ENCODE measurements around the gene CPA1.
A peak's percentile ranks its signal among the peaks of the same experiment; 100 is the strongest.

Gene CPA1

GRCh38 chr7:130433301-130433700, 53.0 kb downstream of the CPA1 start:
- CTCF ChIA-PET: interaction anchor here (0.8 kb wide), 1 partner anchor 190 kb away, joined by 3 read pairs; no protein-coding TSS in a partner anchor
- H3K9me3 ChIP-seq (ENCODE audit: control insufficient read depth, insufficient read depth, low read depth, low read length): no peaks in the 10 kb centered on the region
- no peak overlapping the region for H3K4me3 ChIP-seq (ENCODE audit: low read depth, low read length)
- no peaks in the 10 kb centered on the region for H3K36me3 ChIP-seq (ENCODE audit: control insufficient read depth in 2 of 2, insufficient read depth in 1 of 2, low read length in 2 of 2)
- peaks cover 5% of the 10 kb centered on the region; the same call in 1 of the 2 replicates for H3K4me1 ChIP-seq (ENCODE audit: control insufficient read depth, insufficient read depth, low read length)
- POLR2A ChIA-PET: no interaction called here
- H3K27ac ChIP-seq (ENCODE audit: extremely low read depth, low read depth, low read length): no peak overlapping the region
- no peak for TF ChIP-seq ZNF701 (tag by site-specific recombination; IDR thresholded peaks at IDR 0.05)
- TF ChIP-seq WT1 (tag by site-specific recombination; IDR thresholded peaks at IDR 0.05): no peak
- no peak for TF ChIP-seq ZNF302 (tag by site-specific recombination; IDR thresholded peaks at IDR 0.05; ENCODE audit: low read depth)
- no peak for TF ChIP-seq ZNF174 (tag by site-specific recombination; IDR thresholded peaks at IDR 0.05)
- TF ChIP-seq ZNF416 (tag by site-specific recombination; IDR thresholded peaks at IDR 0.05): no peak
- TF ChIP-seq ZNF175 (tag by site-specific recombination; IDR thresholded peaks at IDR 0.05): no peak
- no peak for TF ChIP-seq ZNF658 (tag by site-specific recombination; IDR thresholded peaks at IDR 0.05)
- no peak for TF ChIP-seq SP7 (tag by site-specific recombination; IDR thresholded peaks at IDR 0.05)
- no peak for TF ChIP-seq ZNF558 (tag by site-specific recombination; IDR thresholded peaks at IDR 0.05)
- no peak for TF ChIP-seq PRDM1 (tag by site-specific recombination; IDR thresholded peaks at IDR 0.05)
- TF ChIP-seq, protein P1, sequence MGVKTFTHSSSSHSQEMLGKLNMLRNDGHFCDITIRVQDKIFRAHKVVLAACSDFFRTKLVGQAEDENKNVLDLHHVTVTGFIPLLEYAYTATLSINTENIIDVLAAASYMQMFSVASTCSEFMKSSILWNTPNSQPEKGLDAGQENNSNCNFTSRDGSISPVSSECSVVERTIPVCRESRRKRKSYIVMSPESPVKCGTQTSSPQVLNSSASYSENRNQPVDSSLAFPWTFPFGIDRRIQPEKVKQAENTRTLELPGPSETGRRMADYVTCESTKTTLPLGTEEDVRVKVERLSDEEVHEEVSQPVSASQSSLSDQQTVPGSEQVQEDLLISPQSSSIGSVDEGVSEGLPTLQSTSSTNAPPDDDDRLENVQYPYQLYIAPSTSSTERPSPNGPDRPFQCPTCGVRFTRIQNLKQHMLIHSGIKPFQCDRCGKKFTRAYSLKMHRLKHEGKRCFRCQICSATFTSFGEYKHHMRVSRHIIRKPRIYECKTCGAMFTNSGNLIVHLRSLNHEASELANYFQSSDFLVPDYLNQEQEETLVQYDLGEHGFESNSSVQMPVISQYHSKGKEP (tag by site-specific recombination; IDR thresholded peaks at IDR 0.05): no peak
- no peak for TF ChIP-seq ZNF184 (tag by site-specific recombination; IDR thresholded peaks at IDR 0.05)

- Histone ChIP-seq H3K27ac (ENCODE audit: extremely low read depth, low read depth, low read length) (no peak overlapping the region), H3K9me3 (ENCODE audit: control insufficient read depth, insufficient read depth, low read depth, low read length) (no peaks in the 10 kb centered on the region), H3K4me3 (ENCODE audit: low read depth, low read length) (no peak overlapping the region), H3K36me3 (ENCODE audit: control insufficient read depth in 2 of 2, insufficient read depth in 1 of 2, low read length in 2 of 2) (no peaks in the 10 kb centered on the region), H3K4me1 (ENCODE audit: control insufficient read depth, insufficient read depth, low read length) (peaks cover 4% of the 10 kb centered on the region; the same call in 1 of the 2 replicates)
- ChIA-PET CTCF (no interaction called here), POLR2A (no interaction called here)
- TF ChIP-seq KLF7 (tag by site-specific recombination; IDR thresholded peaks at IDR 0.05; ENCODE audit: borderline replicate concordance) (no peak), ZNF501 (tag by site-specific recombination; IDR thresholded peaks at IDR 0.05) (no peak)
- TF ChIP-seq, protein P2, sequence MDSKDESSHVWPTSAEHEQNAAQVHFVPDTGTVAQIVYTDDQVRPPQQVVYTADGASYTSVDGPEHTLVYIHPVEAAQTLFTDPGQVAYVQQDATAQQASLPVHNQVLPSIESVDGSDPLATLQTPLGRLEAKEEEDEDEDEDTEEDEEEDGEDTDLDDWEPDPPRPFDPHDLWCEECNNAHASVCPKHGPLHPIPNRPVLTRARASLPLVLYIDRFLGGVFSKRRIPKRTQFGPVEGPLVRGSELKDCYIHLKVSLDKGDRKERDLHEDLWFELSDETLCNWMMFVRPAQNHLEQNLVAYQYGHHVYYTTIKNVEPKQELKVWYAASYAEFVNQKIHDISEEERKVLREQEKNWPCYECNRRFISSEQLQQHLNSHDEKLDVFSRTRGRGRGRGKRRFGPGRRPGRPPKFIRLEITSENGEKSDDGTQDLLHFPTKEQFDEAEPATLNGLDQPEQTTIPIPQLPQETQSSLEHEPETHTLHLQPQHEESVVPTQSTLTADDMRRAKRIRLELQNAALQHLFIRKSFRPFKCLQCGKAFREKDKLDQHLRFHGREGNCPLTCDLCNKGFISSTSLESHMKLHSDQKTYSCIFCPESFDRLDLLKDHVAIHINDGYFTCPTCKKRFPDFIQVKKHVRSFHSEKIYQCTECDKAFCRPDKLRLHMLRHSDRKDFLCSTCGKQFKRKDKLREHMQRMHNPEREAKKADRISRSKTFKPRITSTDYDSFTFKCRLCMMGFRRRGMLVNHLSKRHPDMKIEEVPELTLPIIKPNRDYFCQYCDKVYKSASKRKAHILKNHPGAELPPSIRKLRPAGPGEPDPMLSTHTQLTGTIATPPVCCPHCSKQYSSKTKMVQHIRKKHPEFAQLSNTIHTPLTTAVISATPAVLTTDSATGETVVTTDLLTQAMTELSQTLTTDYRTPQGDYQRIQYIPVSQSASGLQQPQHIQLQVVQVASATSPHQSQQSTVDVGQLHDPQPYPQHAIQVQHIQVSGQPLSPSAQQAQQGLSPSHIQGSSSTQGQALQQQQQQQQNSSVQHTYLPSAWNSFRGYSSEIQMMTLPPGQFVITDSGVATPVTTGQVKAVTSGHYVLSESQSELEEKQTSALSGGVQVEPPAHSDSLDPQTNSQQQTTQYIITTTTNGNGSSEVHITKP (tag by site-specific recombination; IDR thresholded peaks at IDR 0.05): 0 out of 2 replicates have a peak, but pooled peaks have one; percentile 23
- TF ChIP-seq, protein P3, sequence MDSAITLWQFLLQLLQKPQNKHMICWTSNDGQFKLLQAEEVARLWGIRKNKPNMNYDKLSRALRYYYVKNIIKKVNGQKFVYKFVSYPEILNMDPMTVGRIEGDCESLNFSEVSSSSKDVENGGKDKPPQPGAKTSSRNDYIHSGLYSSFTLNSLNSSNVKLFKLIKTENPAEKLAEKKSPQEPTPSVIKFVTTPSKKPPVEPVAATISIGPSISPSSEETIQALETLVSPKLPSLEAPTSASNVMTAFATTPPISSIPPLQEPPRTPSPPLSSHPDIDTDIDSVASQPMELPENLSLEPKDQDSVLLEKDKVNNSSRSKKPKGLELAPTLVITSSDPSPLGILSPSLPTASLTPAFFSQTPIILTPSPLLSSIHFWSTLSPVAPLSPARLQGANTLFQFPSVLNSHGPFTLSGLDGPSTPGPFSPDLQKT (IDR thresholded peaks at IDR 0.05; ENCODE audit: borderline replicate concordance, low read depth, low read length): no peak
Observed at GRCh38 chr7:130435311-130435854, 55.1 kb downstream of the CPA1 start.

DNA sequence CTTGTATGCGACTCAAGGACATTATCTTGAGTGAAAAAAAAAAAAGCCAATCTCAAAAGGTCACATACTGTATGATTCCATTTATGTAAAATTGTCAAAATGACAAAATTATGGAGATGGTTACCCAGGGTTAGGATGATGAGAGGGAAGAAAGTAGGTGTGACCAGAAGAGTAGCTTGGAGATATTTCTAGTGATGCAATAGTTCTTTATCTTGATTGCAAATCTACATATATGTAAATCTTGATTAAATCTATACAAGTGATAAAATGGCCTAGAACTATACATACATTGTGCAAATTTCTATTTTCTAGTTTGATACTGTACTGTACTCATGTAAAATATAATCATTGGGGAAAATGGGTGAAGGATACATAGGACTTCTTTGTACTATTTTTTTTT, 56.0 kb downstream of the CPA1 start:
- ChIA-PET CTCF (interaction anchor here (0.6 to 0.7 kb wide), 2 partner anchors 24 to 129 kb away, joined by 3 to 4 read pairs; no protein-coding TSS in a partner anchor), POLR2A (interaction anchor here (0.6 kb wide), 1 partner anchor 31 kb away, joined by 3 read pairs; no protein-coding TSS in a partner anchor)
- Histone ChIP-seq H3K9me3 (ENCODE audit: control insufficient read depth, insufficient read depth, low read depth, low read length) (no peaks in the 10 kb centered on the region), H3K36me3 (ENCODE audit: control insufficient read depth in 2 of 2, insufficient read depth in 1 of 2, low read length in 2 of 2) (no peaks in the 10 kb centered on the region), H3K4me3 (ENCODE audit: low read depth, low read length) (no peak overlapping the region), H3K27ac (ENCODE audit: extremely low read depth, low read depth, low read length) (no peak overlapping the region), H3K4me1 (ENCODE audit: control insufficient read depth, insufficient read depth, low read length) (no peaks in the 10 kb centered on the region)
- TF ChIP-seq ZNF140 (tag by site-specific recombination; IDR thresholded peaks at IDR 0.05) (no peak), ZBTB7A (tag by site-specific recombination; IDR thresholded peaks at IDR 0.05; ENCODE audit: low read depth) (no peak), ZEB2 (tag by site-specific recombination; IDR thresholded peaks at IDR 0.05) (no peak), HOXA7 (CRISPR knock-in tag; IDR thresholded peaks at IDR 0.05; ENCODE audit: borderline replicate concordance) (no peak), OSR2 (tag by site-specific recombination; IDR thresholded peaks at IDR 0.05) (no peak), MZF1 (tag by site-specific recombination; IDR thresholded peaks at IDR 0.05; ENCODE audit: borderline replicate concordance) (no peak)
- TF ChIP-seq, protein P4, sequence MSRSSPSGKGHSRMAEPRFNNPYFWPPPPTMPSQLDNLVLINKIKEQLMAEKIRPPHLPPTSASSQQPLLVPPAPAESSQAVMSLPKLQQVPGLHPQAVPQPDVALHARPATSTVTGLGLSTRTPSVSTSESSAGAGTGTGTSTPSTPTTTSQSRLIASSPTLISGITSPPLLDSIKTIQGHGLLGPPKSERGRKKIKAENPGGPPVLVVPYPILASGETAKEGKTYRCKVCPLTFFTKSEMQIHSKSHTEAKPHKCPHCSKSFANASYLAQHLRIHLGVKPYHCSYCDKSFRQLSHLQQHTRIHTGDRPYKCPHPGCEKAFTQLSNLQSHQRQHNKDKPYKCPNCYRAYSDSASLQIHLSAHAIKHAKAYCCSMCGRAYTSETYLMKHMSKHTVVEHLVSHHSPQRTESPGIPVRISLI (tag by site-specific recombination; IDR thresholded peaks at IDR 0.05): no peak
- TF ChIP-seq, protein P5, sequence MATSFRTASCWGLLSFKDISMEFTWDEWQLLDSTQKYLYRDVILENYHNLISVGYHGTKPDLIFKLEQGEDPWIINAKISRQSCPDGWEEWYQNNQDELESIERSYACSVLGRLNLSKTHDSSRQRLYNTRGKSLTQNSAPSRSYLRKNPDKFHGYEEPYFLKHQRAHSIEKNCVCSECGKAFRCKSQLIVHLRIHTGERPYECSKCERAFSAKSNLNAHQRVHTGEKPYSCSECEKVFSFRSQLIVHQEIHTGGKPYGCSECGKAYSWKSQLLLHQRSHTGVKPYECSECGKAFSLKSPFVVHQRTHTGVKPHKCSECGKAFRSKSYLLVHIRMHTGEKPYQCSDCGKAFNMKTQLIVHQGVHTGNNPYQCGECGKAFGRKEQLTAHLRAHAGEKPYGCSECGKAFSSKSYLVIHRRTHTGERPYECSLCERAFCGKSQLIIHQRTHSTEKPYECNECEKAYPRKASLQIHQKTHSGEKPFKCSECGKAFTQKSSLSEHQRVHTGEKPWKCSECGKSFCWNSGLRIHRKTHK (tag by site-specific recombination; IDR thresholded peaks at IDR 0.05): no peak

All from HEK293 (cell line).